ENCODE results near the gene GALNT7.
A peak's percentile ranks its signal among the peaks of the same experiment; 100 is the strongest.
"Not testable (repeated sequence)": the region's sequence is repeated elsewhere in the genome, so short reads cannot be mapped to it uniquely, and the experiment has no call there.

Gene GALNT7

DNA sequence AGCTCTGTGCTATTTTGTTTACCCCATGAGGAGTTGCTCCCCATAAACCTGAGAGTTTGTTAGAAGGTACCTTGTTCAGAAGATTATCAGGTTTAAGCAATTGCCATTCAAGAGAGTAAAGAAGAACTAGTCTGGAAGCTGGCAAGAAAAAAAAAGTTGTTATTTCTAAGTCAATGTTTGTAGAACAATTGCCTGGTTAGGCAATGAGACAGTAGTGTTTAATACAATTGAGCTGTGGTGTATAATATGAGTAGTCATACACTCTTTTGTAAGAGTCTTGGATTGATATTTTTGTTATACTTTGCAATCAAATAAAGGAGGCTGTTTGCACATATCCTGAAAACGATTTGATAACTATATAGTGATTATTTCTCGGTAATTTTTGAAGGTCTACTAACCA lies 44.7 kb downstream of the GALNT7 start:
- no peak for TF ChIP-seq POLR2A (IDR thresholded peaks at IDR 0.05; ENCODE audit: extremely low read depth, insufficient read length)
- TF ChIP-seq, protein P1, sequence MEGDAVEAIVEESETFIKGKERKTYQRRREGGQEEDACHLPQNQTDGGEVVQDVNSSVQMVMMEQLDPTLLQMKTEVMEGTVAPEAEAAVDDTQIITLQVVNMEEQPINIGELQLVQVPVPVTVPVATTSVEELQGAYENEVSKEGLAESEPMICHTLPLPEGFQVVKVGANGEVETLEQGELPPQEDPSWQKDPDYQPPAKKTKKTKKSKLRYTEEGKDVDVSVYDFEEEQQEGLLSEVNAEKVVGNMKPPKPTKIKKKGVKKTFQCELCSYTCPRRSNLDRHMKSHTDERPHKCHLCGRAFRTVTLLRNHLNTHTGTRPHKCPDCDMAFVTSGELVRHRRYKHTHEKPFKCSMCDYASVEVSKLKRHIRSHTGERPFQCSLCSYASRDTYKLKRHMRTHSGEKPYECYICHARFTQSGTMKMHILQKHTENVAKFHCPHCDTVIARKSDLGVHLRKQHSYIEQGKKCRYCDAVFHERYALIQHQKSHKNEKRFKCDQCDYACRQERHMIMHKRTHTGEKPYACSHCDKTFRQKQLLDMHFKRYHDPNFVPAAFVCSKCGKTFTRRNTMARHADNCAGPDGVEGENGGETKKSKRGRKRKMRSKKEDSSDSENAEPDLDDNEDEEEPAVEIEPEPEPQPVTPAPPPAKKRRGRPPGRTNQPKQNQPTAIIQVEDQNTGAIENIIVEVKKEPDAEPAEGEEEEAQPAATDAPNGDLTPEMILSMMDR (IDR thresholded peaks at IDR 0.05; ENCODE audit: low read depth, low read length): no peak
- TF ChIP-seq, protein P2, sequence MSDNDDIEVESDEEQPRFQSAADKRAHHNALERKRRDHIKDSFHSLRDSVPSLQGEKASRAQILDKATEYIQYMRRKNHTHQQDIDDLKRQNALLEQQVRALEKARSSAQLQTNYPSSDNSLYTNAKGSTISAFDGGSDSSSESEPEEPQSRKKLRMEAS (IDR thresholded peaks at IDR 0.05; ENCODE audit: low read depth, low read length): no peak
- H3K4me3 ChIP-seq (ENCODE audit: low read depth, low read length): no peak overlapping the region
- no peak for DNase-seq (ENCODE audit: low read depth)

DNA sequence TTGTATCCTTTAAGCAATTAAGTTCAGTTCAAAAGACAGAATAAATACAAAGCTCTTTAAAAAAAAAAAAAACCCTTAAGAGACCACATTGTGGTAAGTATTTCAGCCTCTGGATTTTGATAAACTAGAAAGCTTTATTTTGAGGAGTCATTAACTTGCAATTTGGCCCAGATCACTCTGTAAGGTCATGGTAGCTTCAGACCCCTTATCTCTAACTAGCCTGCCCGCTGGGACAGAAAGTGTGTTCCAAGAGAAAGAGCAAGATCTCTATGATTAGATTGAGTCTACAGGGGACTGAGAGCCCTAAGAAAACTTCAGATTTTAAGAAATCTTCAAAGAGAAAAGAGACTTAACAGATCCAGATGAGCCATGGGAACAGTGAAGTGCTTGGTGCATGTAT lies 45.6 kb downstream of the GALNT7 start:
- DNase-seq (ENCODE audit: low read depth): no peak
- no peak overlapping the region for H3K4me3 ChIP-seq (ENCODE audit: low read depth, low read length)
- TF ChIP-seq, protein P2 (IDR thresholded peaks at IDR 0.05; ENCODE audit: low read depth, low read length): no peak
- TF ChIP-seq MYC (IDR thresholded peaks at IDR 0.05; ENCODE audit: low read depth, low read length) (no peak), POLR2A (IDR thresholded peaks at IDR 0.05; ENCODE audit: extremely low read depth, insufficient read length) (no peak)
- TF ChIP-seq, protein P1 (IDR thresholded peaks at IDR 0.05; ENCODE audit: low read depth, low read length): no peak

DNA sequence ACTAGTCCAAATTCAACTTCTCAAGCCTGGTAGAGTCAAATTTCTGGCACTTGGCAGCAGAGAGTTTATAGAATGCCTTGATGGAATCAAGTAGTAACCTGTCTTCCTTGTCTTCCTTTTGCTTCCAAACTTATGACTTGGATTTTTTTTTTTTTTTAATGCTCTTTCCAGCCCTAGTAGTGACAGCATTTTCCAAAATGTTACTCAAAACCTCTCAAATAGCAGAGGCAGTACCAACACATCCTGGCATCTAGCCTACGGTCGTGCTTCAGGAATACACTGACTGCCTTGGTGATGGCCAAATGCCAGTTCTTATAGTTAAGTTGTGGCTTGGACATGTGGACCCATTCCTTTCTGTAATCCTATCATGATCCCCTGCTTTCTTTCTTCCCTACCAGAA lies 46.0 kb downstream of the GALNT7 start:
- no peak overlapping the region for H3K4me3 ChIP-seq (ENCODE audit: low read depth, low read length)
- TF ChIP-seq POLR2A (IDR thresholded peaks at IDR 0.05; ENCODE audit: extremely low read depth, insufficient read length) (no peak), MYC (IDR thresholded peaks at IDR 0.05; ENCODE audit: low read depth, low read length) (no peak)
- TF ChIP-seq, protein P1 (IDR thresholded peaks at IDR 0.05; ENCODE audit: low read depth, low read length): no peak
- TF ChIP-seq, protein P2 (IDR thresholded peaks at IDR 0.05; ENCODE audit: low read depth, low read length): no peak
- DNase-seq (ENCODE audit: low read depth): no peak

DNA sequence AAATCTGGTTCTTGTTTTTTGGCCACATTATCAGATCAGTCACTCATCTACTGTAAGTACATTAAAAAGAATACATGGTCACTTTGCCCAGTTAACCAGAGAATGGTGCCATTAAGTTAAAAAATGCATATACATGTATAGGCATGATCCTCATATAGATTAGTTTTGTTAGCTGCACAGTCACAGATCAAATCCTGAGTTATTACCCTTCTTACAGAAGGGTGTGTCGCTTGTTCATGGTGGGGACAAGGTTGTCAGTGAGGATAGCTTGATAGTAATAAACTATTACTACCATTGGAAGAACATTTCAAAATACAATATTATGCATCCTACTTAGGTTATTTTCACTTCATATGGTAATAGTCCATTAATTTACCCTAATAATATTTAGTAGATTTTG lies 48.5 kb downstream of the GALNT7 start:
- no peak overlapping the region for H3K4me3 ChIP-seq (ENCODE audit: low read depth, low read length)
- TF ChIP-seq, protein P2 (IDR thresholded peaks at IDR 0.05; ENCODE audit: low read depth, low read length): no peak
- DNase-seq (ENCODE audit: low read depth): no peak

DNA sequence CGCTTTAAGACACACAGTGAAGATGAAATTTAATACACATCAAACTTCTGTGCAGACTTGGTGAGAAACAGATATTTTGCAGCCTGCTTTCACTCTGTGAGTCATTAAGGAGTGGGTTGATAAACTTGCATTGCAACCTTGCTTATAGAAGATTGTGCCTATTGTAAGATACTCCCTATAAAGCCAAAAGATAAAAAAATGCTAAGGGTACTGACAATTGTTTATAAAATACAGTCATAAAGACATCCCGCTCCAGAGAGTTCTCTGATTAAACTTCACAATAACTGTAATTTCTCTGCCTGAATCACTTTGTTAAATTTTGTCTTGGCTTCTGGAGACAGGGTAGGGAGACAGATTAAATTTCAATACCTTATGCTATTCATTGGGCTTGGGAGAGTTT lies 49.1 kb downstream of the GALNT7 start:
- DNase-seq (ENCODE audit: low read depth): peak; percentile 44
- no peak for TF ChIP-seq MYC (IDR thresholded peaks at IDR 0.05; ENCODE audit: low read depth, low read length)
- TF ChIP-seq, protein P2 (IDR thresholded peaks at IDR 0.05; ENCODE audit: low read depth, low read length): no peak
- no peak for TF ChIP-seq POLR2A (IDR thresholded peaks at IDR 0.05; ENCODE audit: extremely low read depth, insufficient read length)
- TF ChIP-seq, protein P1 (IDR thresholded peaks at IDR 0.05; ENCODE audit: low read depth, low read length): no peak
- H3K4me3 ChIP-seq (ENCODE audit: low read depth, low read length): no peak overlapping the region

DNA sequence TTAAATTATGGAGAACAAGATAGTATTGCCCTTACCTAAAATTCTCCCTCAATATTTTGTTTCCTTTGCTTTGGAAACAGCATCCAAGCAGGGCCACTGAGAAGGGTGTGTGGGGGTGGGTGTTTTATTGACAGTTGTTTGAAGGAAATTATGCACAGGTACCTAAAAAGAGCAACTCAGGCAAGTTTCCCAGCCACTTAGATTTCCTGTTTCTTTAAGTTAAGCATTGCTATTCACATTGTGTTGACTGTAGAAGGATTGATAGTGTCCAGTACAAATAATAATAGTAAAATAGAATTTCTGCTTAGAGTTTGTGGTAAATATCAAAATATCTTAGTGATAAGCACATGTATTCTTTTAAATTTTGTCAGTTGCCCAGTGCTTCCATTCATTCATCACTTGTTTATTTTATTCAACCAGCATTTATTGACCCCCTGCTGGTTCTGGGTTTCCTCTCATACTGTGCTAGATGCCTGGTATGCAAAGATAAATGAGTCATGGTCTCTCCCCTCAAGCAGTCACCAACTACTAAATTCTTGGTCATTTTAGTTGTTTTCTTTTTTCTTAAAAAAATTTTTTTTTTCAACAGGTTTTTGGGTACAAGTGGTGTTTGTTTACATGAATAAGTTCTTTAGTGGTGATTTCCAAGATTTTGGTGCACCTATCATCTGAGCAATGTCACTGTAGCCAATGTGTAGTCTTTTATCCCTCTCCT lies 50.0 kb downstream of the GALNT7 start:
- peak; percentile 82 for DNase-seq (ENCODE audit: low read depth)
- no peak overlapping the region for H3K4me3 ChIP-seq (ENCODE audit: low read depth, low read length)
- TF ChIP-seq POLR2A (IDR thresholded peaks at IDR 0.05; ENCODE audit: extremely low read depth, insufficient read length): no peak
- TF ChIP-seq MYC (IDR thresholded peaks at IDR 0.05; ENCODE audit: low read depth, low read length): no peak
- TF ChIP-seq, protein P1 (IDR thresholded peaks at IDR 0.05; ENCODE audit: low read depth, low read length): no peak
- TF ChIP-seq, protein P2 (IDR thresholded peaks at IDR 0.05; ENCODE audit: low read depth, low read length): no peak

DNA sequence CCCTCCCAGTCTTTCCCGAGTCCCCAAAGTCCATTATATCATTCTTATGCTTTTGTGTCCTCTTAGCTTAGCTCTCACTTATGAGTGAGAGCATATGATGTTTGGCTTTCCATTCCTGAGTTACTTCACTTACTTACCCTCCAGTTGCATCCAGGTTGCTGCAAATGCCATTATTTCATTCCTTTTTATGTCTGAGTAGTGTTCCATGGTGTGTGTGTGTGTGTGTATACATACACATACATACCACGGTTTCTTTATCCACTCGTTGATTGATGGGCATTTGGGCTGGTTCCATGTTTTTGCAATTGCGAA lies 50.5 kb downstream of the GALNT7 start:
- not testable (repeated sequence) for DNase-seq (ENCODE audit: low read depth); H3K4me3 ChIP-seq (ENCODE audit: low read depth, low read length)
